Stimulated activated effector memory CD8-positive, alpha-beta T cell treated with anti-CD3 and anti-CD28 coated beads, Interleukin-12 subunit alpha, Interleukin-12 subunit beta, amount 100 ng/mL, for 72 hours (primary cell): ENCODE measurements around the gene MAP3K12.

Experiments used
- ATAC-seq: fragments of 150-1000 bp; cut with Tn5 transposase; 2 replicates; pipeline ENCODE4 v1.10.0; 2021
- DNase-seq, 2 donors: peaks; one replicate each; pipeline ENCODE4 v3.0.0; 2021 to 2022; ENCODE audit warnings: low spot score in 2 of 2
- H3K27ac Mint-ChIP-seq: one replicate; pipeline ENCODE4 v1.8.0; 2022; ENCODE audit warnings: mild to moderate bottlenecking, mixed read lengths
- H3K36me3 Mint-ChIP-seq: one replicate; pipeline ENCODE4 v1.8.0; 2022; ENCODE audit warnings: mild to moderate bottlenecking, mixed read lengths
- H3K4me1 Mint-ChIP-seq: one replicate; pipeline ENCODE4 v1.8.0; 2022; ENCODE audit warnings: mixed read lengths
- H3K4me3 Mint-ChIP-seq: one replicate; pipeline ENCODE4 v1.8.0; 2022; ENCODE audit warnings: mild to moderate bottlenecking, mixed read lengths
- H3K9me3 Mint-ChIP-seq: one replicate; pipeline ENCODE4 v1.8.0; 2022; ENCODE audit warnings: mixed read lengths

Gene MAP3K12

GRCh38 chr12:53472056-53472582 lies 27.1 kb downstream of the MAP3K12 start:
- H3K9me3 Mint-ChIP-seq: no peaks in the 10 kb centered on the region
- ATAC-seq (no peak), DNase-seq (no peak)
- H3K4me1 Mint-ChIP-seq: peaks cover 52% of the 10 kb centered on the region
- H3K36me3 Mint-ChIP-seq: peaks cover 100% of the 10 kb centered on the region
- peak overlapping the region; percentile 96 for H3K27ac Mint-ChIP-seq
- H3K4me3 Mint-ChIP-seq: peak overlapping the region; percentile 73

- peaks cover 40% of the 10 kb centered on the region for H3K4me1 Mint-ChIP-seq
- no peak for DNase-seq
- ATAC-seq: no peak
- H3K27ac Mint-ChIP-seq: peak overlapping the region; percentile 20
- H3K4me3 Mint-ChIP-seq: no peak overlapping the region
- H3K36me3 Mint-ChIP-seq: peaks cover 100% of the 10 kb centered on the region
- H3K9me3 Mint-ChIP-seq: no peaks in the 10 kb centered on the region
Measured at GRCh38 chr12:53468282-53468681, 31.0 kb downstream of the MAP3K12 start.

- Mint-ChIP-seq H3K9me3 (no peaks in the 10 kb centered on the region), H3K4me3 (no peak overlapping the region), H3K27ac (peak overlapping the region; percentile 20), H3K4me1 (peaks cover 39% of the 10 kb centered on the region), H3K36me3 (peaks cover 100% of the 10 kb centered on the region)
- DNase-seq (no peak), ATAC-seq (no peak)
Measured at GRCh38 chr12:53467880-53468279, 31.4 kb downstream of the MAP3K12 start.

- ATAC-seq (no peak), DNase-seq (no peak)
- Mint-ChIP-seq H3K36me3 (peaks cover 100% of the 10 kb centered on the region), H3K4me1 (peaks cover 38% of the 10 kb centered on the region), H3K27ac (peak overlapping the region; percentile 20), H3K4me3 (no peak overlapping the region), H3K9me3 (no peaks in the 10 kb centered on the region)
Measured at GRCh38 chr12:53467082-53467481, 32.2 kb downstream of the MAP3K12 start.

GRCh38 chr12:53466640-53467039 lies 32.6 kb downstream of the MAP3K12 start:
- Mint-ChIP-seq H3K27ac (peak overlapping the region; percentile 20), H3K4me1 (peaks cover 35% of the 10 kb centered on the region), H3K4me3 (no peak overlapping the region), H3K36me3 (peaks cover 100% of the 10 kb centered on the region), H3K9me3 (no peaks in the 10 kb centered on the region)
- no peak for ATAC-seq
- no peak for DNase-seq

- peak overlapping the region; percentile 62 for H3K27ac Mint-ChIP-seq
- H3K36me3 Mint-ChIP-seq: peaks cover 100% of the 10 kb centered on the region
- DNase-seq (no peak), ATAC-seq (no peak)
- no peak overlapping the region for H3K4me3 Mint-ChIP-seq
- H3K9me3 Mint-ChIP-seq: no peaks in the 10 kb centered on the region
- H3K4me1 Mint-ChIP-seq: peaks cover 32% of the 10 kb centered on the region
Measured at GRCh38 chr12:53465679-53466078, 33.6 kb downstream of the MAP3K12 start.

- DNase-seq (no peak), ATAC-seq (no peak)
- Mint-ChIP-seq H3K27ac (peak overlapping the region; percentile 62), H3K9me3 (no peaks in the 10 kb centered on the region), H3K36me3 (peaks cover 100% of the 10 kb centered on the region), H3K4me1 (peaks cover 38% of the 10 kb centered on the region), H3K4me3 (no peak overlapping the region)
Measured at GRCh38 chr12:53464685-53465418, 34.4 kb downstream of the MAP3K12 start.

GRCh38 chr12:53463802-53464560 lies 35.3 kb downstream of the MAP3K12 start:
- peaks cover 100% of the 10 kb centered on the region for H3K36me3 Mint-ChIP-seq
- ATAC-seq (peak; percentile 51), DNase-seq (no peak)
- no peak overlapping the region for H3K4me3 Mint-ChIP-seq
- peak overlapping the region; percentile 6 for H3K27ac Mint-ChIP-seq
- H3K9me3 Mint-ChIP-seq: no peaks in the 10 kb centered on the region
- H3K4me1 Mint-ChIP-seq: peaks cover 38% of the 10 kb centered on the region

GRCh38 chr12:53462935-53463334 lies 36.3 kb downstream of the MAP3K12 start:
- Mint-ChIP-seq H3K36me3 (peaks cover 100% of the 10 kb centered on the region), H3K27ac (peak overlapping the region; percentile 6), H3K4me3 (no peak overlapping the region), H3K4me1 (peaks cover 43% of the 10 kb centered on the region), H3K9me3 (no peaks in the 10 kb centered on the region)
- ATAC-seq (no peak), DNase-seq (no peak)

GRCh38 chr12:53461591-53461990 lies 37.7 kb downstream of the MAP3K12 start:
- DNase-seq (no peak), ATAC-seq (no peak)
- peaks cover 100% of the 10 kb centered on the region for H3K36me3 Mint-ChIP-seq
- H3K9me3 Mint-ChIP-seq: no peaks in the 10 kb centered on the region
- no peak overlapping the region for H3K4me3 Mint-ChIP-seq
- H3K4me1 Mint-ChIP-seq: peaks cover 38% of the 10 kb centered on the region
- H3K27ac Mint-ChIP-seq: peak overlapping the region; percentile 58

GRCh38 chr12:53461059-53461458 lies 38.2 kb downstream of the MAP3K12 start:
- peaks cover 100% of the 10 kb centered on the region for H3K36me3 Mint-ChIP-seq
- peaks cover 36% of the 10 kb centered on the region for H3K4me1 Mint-ChIP-seq
- peak overlapping the region; percentile 58 for H3K27ac Mint-ChIP-seq
- DNase-seq (no peak), ATAC-seq (no peak)
- H3K9me3 Mint-ChIP-seq: no peaks in the 10 kb centered on the region
- no peak overlapping the region for H3K4me3 Mint-ChIP-seq

GRCh38 chr12:53459097-53459496 lies 40.2 kb downstream of the MAP3K12 start:
- DNase-seq (no peak), ATAC-seq (no peak)
- no peak overlapping the region for H3K4me3 Mint-ChIP-seq
- peaks cover 46% of the 10 kb centered on the region for H3K4me1 Mint-ChIP-seq
- H3K36me3 Mint-ChIP-seq: peaks cover 100% of the 10 kb centered on the region
- no peaks in the 10 kb centered on the region for H3K9me3 Mint-ChIP-seq
- H3K27ac Mint-ChIP-seq: no peak overlapping the region

GRCh38 chr12:53456654-53457366 lies 42.4 kb downstream of the MAP3K12 start:
- Mint-ChIP-seq H3K36me3 (peaks cover 100% of the 10 kb centered on the region), H3K4me3 (no peak overlapping the region), H3K9me3 (no peaks in the 10 kb centered on the region), H3K4me1 (peaks cover 44% of the 10 kb centered on the region), H3K27ac (no peak overlapping the region)
- ATAC-seq: no peak
- DNase-seq: no peak

GRCh38 chr12:53454707-53455106 lies 44.6 kb downstream of the MAP3K12 start:
- ATAC-seq (no peak), DNase-seq (no peak)
- Mint-ChIP-seq H3K27ac (peak overlapping the region; percentile 99), H3K36me3 (peaks cover 85% of the 10 kb centered on the region), H3K4me1 (peaks cover 38% of the 10 kb centered on the region), H3K9me3 (no peaks in the 10 kb centered on the region), H3K4me3 (peak overlapping the region; percentile 89)

- peak overlapping the region; percentile 99 for H3K27ac Mint-ChIP-seq
- H3K4me3 Mint-ChIP-seq: peak overlapping the region; percentile 89
- no peaks in the 10 kb centered on the region for H3K9me3 Mint-ChIP-seq
- peaks cover 84% of the 10 kb centered on the region for H3K36me3 Mint-ChIP-seq
- DNase-seq (no peak), ATAC-seq (no peak)
- peaks cover 38% of the 10 kb centered on the region for H3K4me1 Mint-ChIP-seq
Measured at GRCh38 chr12:53453953-53454640, 45.2 kb downstream of the MAP3K12 start.
